OCI-LY1 (cell line): ENCODE data around the gene SLC25A1.

ENCODE experiments used
- CTCF ChIP-seq: fragments of 200-600 bp; sonication (generic), shearing (Covaris generic); IDR thresholded peaks from 2 replicates; pipeline ENCODE4 v1.5.1; 2017; ENCODE audit warnings: mild to moderate bottlenecking, antibody characterized with exemption, low read length, moderate library complexity, mixed read lengths
- EZH2 ChIP-seq: fragments of 200-600 bp; sonication (generic), shearing (Covaris generic); IDR thresholded peaks from 2 replicates; pipeline ENCODE4 v1.8.0; 2017; ENCODE audit warnings: borderline replicate concordance, mixed run types, mild to moderate bottlenecking, antibody characterized with exemption, low read length, moderate library complexity, mixed read lengths

GRCh38 chr22:19195796-19196731, 17.5 kb upstream of the SLC25A1 start:
- TF ChIP-seq CTCF (no peak), EZH2 (no peak)
